DOHH2 (cell line): ENCODE results near the gene CPEB1.

Experiments
- H3F3A ChIP-seq: fragments of 200-600 bp; sonication (generic), shearing (Covaris generic); 2 replicates; pipeline ENCODE4 v1.6.0; 2016; ENCODE audit warnings: antibody characterized with exemption, mild to moderate bottlenecking; ENCODE audit not compliant: control insufficient read depth, insufficient read depth
- H3K27ac ChIP-seq: fragments of 200-600 bp; sonication (generic); 2 replicates; pipeline ENCODE4 v1.5.1; 2014; ENCODE audit warnings: low read depth, mild to moderate bottlenecking, low read length, moderate library complexity
- H3K27me3 ChIP-seq: fragments of 200-600 bp; sonication (generic); 2 replicates; pipeline ENCODE4 v1.6.1; 2014; ENCODE audit warnings: mild to moderate bottlenecking, low read length, mixed read lengths; ENCODE audit not compliant: control insufficient read depth
- H3K36me3 ChIP-seq: fragments of 200-600 bp; sonication (generic); 2 replicates; pipeline ENCODE4 v1.6.1; 2014; ENCODE audit warnings: mild to moderate bottlenecking, low read length, moderate library complexity, mixed read lengths; ENCODE audit not compliant: control insufficient read depth
- H3K4me1 ChIP-seq: fragments of 200-600 bp; sonication (generic); 2 replicates; pipeline ENCODE4 v1.6.1; 2014; ENCODE audit warnings: mild to moderate bottlenecking, low read length, mixed read lengths; ENCODE audit not compliant: control insufficient read depth
- H3K4me2 ChIP-seq: fragments of 200-600 bp; sonication (generic); 2 replicates; pipeline ENCODE4 v1.6.0; 2014; ENCODE audit warnings: mild to moderate bottlenecking, low read length, moderate library complexity
- H3K4me3 ChIP-seq: fragments of 200-600 bp; sonication (generic); 2 replicates; pipeline ENCODE4 v1.5.1; 2014; ENCODE audit warnings: mild to moderate bottlenecking, low read length, mixed read lengths
- H3K79me2 ChIP-seq: fragments of 200-600 bp; sonication (generic); 2 replicates; pipeline ENCODE4 v1.6.1; 2014; ENCODE audit warnings: mild to moderate bottlenecking, low read length, mixed read lengths; ENCODE audit not compliant: control insufficient read depth
- H3K9me2 ChIP-seq: fragments of 200-600 bp; sonication (generic); replicated peaks from 2 replicates; pipeline ENCODE4 v1.6.1; 2014; ENCODE audit warnings: mild to moderate bottlenecking, low read length, mixed read lengths; ENCODE audit not compliant: control insufficient read depth
- H3K9me3 ChIP-seq: fragments of 200-600 bp; sonication (generic); 2 replicates; pipeline ENCODE4 v1.6.1; 2014; ENCODE audit warnings: antibody characterized with exemption, low read length, mixed read lengths; ENCODE audit not compliant: control insufficient read depth, insufficient read depth
- H4K20me1 ChIP-seq: fragments of 200-600 bp; sonication (generic); 2 replicates; pipeline ENCODE4 v1.6.0; 2014; ENCODE audit warnings: low read depth, mild to moderate bottlenecking, antibody characterized with exemption, low read length, moderate library complexity; ENCODE audit not compliant: control insufficient read depth, insufficient read depth
- EZH2phosphoT487 ChIP-seq: fragments of 200-600 bp; sonication (generic); IDR thresholded peaks from 2 replicates; pipeline ENCODE4 v1.6.1; 2017; ENCODE audit warnings: borderline replicate concordance, mild to moderate bottlenecking, antibody characterized with exemption, low read length, moderate library complexity, mixed read lengths
- TF ChIP-seq, protein P1 (sequence below): fragments of 200-600 bp; sonication (generic); IDR thresholded peaks from one replicate; pipeline ENCODE4 v1.5.1; 2014; ENCODE audit warnings: antibody characterized with exemption, mild to moderate bottlenecking, low read depth, low read length; ENCODE audit not compliant: poor library complexity, severe bottlenecking

The CPEB1 gene

DNA sequence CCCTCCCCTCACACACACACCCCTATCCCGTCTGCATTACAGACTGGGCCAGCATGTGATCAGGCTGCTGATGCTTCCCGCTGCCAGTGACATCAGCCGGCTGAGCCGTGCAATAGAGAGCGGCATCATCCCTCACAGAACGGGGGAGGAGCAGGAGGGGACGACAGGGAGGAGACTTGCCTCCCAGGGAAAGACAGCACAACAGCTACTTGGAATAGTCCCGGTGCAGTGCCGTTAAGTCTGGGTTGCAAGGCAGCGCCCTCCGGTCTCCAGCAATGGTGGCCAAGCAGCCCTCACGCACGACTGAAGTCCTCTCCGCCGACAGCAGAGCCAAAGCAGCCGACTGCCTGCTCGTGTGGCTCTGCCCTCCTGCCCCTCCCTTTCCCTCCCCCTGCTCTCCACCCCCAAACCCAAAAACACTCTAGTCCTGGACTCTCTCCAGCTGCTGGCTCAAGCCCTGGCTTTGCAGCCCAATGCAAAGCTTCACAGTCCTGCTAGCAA lies 75.4 kb downstream of the CPEB1 start:
- H3K4me2 ChIP-seq, result no peak overlapping the region
- no peaks in the 10 kb centered on the region for H3K9me3 ChIP-seq
- H3K9me2 ChIP-seq, result no peaks in the 10 kb centered on the region
- no peaks in the 10 kb centered on the region for H3K4me1 ChIP-seq
- TF ChIP-seq, protein P1, sequence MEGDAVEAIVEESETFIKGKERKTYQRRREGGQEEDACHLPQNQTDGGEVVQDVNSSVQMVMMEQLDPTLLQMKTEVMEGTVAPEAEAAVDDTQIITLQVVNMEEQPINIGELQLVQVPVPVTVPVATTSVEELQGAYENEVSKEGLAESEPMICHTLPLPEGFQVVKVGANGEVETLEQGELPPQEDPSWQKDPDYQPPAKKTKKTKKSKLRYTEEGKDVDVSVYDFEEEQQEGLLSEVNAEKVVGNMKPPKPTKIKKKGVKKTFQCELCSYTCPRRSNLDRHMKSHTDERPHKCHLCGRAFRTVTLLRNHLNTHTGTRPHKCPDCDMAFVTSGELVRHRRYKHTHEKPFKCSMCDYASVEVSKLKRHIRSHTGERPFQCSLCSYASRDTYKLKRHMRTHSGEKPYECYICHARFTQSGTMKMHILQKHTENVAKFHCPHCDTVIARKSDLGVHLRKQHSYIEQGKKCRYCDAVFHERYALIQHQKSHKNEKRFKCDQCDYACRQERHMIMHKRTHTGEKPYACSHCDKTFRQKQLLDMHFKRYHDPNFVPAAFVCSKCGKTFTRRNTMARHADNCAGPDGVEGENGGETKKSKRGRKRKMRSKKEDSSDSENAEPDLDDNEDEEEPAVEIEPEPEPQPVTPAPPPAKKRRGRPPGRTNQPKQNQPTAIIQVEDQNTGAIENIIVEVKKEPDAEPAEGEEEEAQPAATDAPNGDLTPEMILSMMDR, result no peak
- no peak for TF ChIP-seq EZH2phosphoT487
- H3K4me3 ChIP-seq, result no peak overlapping the region
- H3K36me3 ChIP-seq, result no peaks in the 10 kb centered on the region
- H4K20me1 ChIP-seq, result no peaks in the 10 kb centered on the region
- no peak overlapping the region for H3K27ac ChIP-seq
- H3K79me2 ChIP-seq, result no peaks in the 10 kb centered on the region
- peaks cover 17% of the 10 kb centered on the region for H3K27me3 ChIP-seq
- no peaks in the 10 kb centered on the region for H3F3A ChIP-seq

DNA sequence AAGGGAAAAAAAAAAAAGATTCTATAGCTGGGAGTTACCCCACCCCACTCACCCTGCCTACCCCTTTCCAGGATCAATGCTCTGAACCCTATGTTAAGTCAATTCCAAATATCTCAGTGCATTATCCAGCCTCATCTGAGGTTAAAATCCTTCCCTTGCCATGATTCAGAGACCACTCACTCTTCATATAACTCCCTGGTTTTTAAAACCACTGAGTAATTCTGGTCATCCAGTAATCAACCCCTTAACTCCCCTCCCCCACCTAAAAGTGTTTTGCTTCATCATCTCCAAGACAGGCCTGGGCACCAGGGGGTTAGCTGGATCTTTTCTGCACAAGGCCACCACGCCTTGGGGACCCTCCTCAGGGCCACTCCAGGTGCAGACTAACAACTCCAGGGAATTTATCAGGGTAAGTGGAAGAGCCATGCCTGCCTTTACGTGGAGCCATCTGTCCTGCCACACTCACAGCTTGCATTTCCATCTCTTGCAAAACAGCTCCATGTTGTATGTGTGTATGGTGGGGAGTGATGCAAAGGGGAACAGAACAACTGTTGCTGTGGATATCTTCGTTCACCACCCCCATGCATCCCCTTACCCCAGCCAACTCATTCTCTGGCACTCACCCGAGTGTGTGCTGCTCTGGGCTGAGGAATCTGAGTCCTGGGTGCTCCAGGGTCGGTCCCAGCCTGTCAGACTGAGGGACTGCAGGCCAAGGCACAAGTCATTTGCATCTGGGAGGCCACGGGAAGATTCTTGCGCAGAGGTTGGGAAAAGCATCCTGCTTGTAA lies 76.2 kb downstream of the CPEB1 start:
- Histone ChIP-seq H3F3A (no peaks in the 10 kb centered on the region), H3K4me2 (no peak overlapping the region), H3K79me2 (no peaks in the 10 kb centered on the region), H3K4me3 (no peak overlapping the region), H4K20me1 (no peaks in the 10 kb centered on the region), H3K27me3 (peaks cover 17% of the 10 kb centered on the region), H3K9me2 (no peaks in the 10 kb centered on the region), H3K36me3 (no peaks in the 10 kb centered on the region), H3K4me1 (no peaks in the 10 kb centered on the region), H3K27ac (no peak overlapping the region), H3K9me3 (no peaks in the 10 kb centered on the region)
- TF ChIP-seq EZH2phosphoT487, result no peak
- TF ChIP-seq, protein P1, result no peak

DNA sequence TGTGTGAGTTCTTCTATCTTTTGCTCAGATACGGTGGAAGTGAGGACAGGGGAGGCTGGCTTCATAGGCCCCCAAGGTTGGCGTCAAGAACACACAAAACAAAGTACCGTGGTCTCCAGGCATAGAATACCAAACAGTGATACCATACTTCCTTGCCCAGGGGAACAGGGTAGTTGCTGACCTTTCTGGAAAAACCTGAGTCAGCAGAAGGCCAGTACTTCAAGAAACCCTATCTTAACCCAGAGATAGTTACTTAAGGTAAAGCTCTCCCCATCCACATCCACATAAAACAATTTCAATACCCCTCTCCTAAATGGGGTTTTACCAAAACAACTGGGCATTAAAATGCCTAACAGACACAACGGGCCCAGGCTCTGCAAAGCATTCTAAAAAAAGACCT lies 77.3 kb downstream of the CPEB1 start:
- no peak overlapping the region for H3K27ac ChIP-seq
- H3K4me2 ChIP-seq, result no peak overlapping the region
- no peaks in the 10 kb centered on the region for H3K4me1 ChIP-seq
- H3K4me3 ChIP-seq, result no peak overlapping the region
- peaks cover 13% of the 10 kb centered on the region for H3K27me3 ChIP-seq
- TF ChIP-seq, protein P1, result no peak
- no peak for TF ChIP-seq EZH2phosphoT487
- no peaks in the 10 kb centered on the region for H3K9me2 ChIP-seq
- no peaks in the 10 kb centered on the region for H3K36me3 ChIP-seq
- no peaks in the 10 kb centered on the region for H3K79me2 ChIP-seq
- no peaks in the 10 kb centered on the region for H4K20me1 ChIP-seq
- no peaks in the 10 kb centered on the region for H3K9me3 ChIP-seq
- no peaks in the 10 kb centered on the region for H3F3A ChIP-seq
